ENCODE measurements around the gene UBQLNL. TPM values are rescaled to one million over a fixed set of nuclear protein-coding genes. Genes with fewer than 3 reads are reported as not detected.

UBQLNL gene
- total and polyA plus RNA-seq, 2 of the 4 experiments (the other 2 are of a cell fraction): 0.18 to 0.48 TPM

DNA sequence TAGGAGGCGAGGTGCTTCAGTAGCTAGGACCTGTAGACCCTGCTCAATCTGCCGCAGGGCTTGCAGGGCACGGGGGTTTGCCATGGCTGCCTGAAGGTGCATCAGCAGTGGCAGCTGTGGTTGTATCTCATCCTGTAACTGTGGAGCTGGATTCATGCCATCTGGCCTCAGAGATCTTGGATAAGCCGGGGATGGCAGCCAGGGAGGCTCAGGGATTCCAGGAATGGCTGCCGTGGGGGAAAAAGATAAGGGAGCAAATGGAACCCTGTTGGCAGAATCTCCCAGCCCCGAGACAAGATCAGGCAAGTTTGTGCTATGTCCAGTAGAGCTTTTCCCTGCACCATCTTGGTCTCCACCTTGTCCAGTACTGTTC lies 8.6 kb downstream of the UBQLNL start:
- no TSS peak for BruUV-seq (replicated peaks)
- no peaks in the 10 kb centered on the region for H3K9me3 ChIP-seq (ENCODE audit: control insufficient read depth, insufficient read depth, low read length)
- no peak overlapping the region for H3K27ac ChIP-seq (ENCODE audit: insufficient read depth, low read length)
- no peaks in the 10 kb centered on the region for H4K20me1 ChIP-seq (ENCODE audit: insufficient read depth, low read length)
- no peak overlapping the region for H2AK9ac ChIP-seq (replicated peaks; ENCODE audit: low read depth, low read length, poor library complexity)
- no peak for ATAC-seq (ENCODE audit: low read depth)
- WGBS, 2 experiments (ENCODE audit: extremely low coverage in 2 of 2, insufficient read length in 1 of 2): 40% methylated on average over 1 of the region's 6 CpGs; no CpG with 5 or more reads in 1 of the 2 experiments
- no peaks in the 10 kb centered on the region for H3K36me3 ChIP-seq (ENCODE audit: control insufficient read depth, insufficient read depth, low read length)
- no peak overlapping the region for H3K4me2 ChIP-seq (ENCODE audit: low read depth, low read length)
- H2AK5ac ChIP-seq (ENCODE audit: low read depth, low read length): no peak overlapping the region
- no peak overlapping the region for H3K4ac ChIP-seq (ENCODE audit: low read depth, low read length)
- H2AFZ ChIP-seq (replicated peaks; ENCODE audit: low read length, poor library complexity): no peak overlapping the region
- no peak for TF ChIP-seq BHLHE40 (IDR thresholded peaks at IDR 0.05; ENCODE audit: low read depth, low read length)
- no peak overlapping the region for H3K18ac ChIP-seq (ENCODE audit: low read depth, low read length)
- H3K4me1 ChIP-seq (ENCODE audit: control insufficient read depth, insufficient read depth, low read length): no peaks in the 10 kb centered on the region
- H2BK120ac ChIP-seq (ENCODE audit: low read depth, low read length): no peak overlapping the region
- in situ Hi-C loops (cut with MboI; ENCODE audit: low sequenced_read_pairs): no loop called here
- dilution Hi-C loops (cut with HindIII; ENCODE audit: low sequenced_read_pairs, unreplicated experiment): no loop called here
- no peak overlapping the region for H2BK20ac ChIP-seq (ENCODE audit: low read depth, low read length)
- no peak for DNase-seq
- H3K27me3 ChIP-seq (ENCODE audit: control insufficient read depth, insufficient read depth, low read length): peaks cover 3% of the 10 kb centered on the region
- H3K4me3 ChIP-seq (ENCODE audit: insufficient read depth, low read depth, low read length): no peak overlapping the region
- CTCF ChIA-PET: no interaction called here
- H4K8ac ChIP-seq (ENCODE audit: low read depth in 2 of 2, low read length in 2 of 2): no peak overlapping the region
- intact Hi-C loops (cut with micrococcal nuclease): no loop called here
- H3K14ac ChIP-seq (replicated peaks; ENCODE audit: low read depth, low read length): no peak overlapping the region
- H3K9me1 ChIP-seq (ENCODE audit: insufficient read depth, low read length): no peaks in the 10 kb centered on the region
- H3K23ac ChIP-seq (ENCODE audit: low read depth, low read length): no peak overlapping the region
- POLR2A ChIA-PET (ENCODE audit: unreplicated experiment): no interaction called here
- H3K79me1 ChIP-seq (ENCODE audit: low read depth in 1 of 2, low read length in 2 of 2): no peaks in the 10 kb centered on the region
- H4K91ac ChIP-seq (ENCODE audit: insufficient read depth, low read depth, low read length): no peak overlapping the region
- H2BK15ac ChIP-seq (ENCODE audit: low read depth, low read length): no peak overlapping the region
- no peak overlapping the region for H3K9ac ChIP-seq (ENCODE audit: low read depth, low read length)
- no peak overlapping the region for H4K5ac ChIP-seq (ENCODE audit: low read depth, low read length)
- H2BK5ac ChIP-seq (ENCODE audit: low read depth, low read length, poor library complexity, severe bottlenecking): no peak overlapping the region
- no peak overlapping the region for H3K56ac ChIP-seq (ENCODE audit: extremely low read depth, insufficient read depth, low read length)

Data from IMR-90 (cell line).